K562 (cell line): ENCODE data around the gene CEBPA. TPM values are rescaled to one million over a fixed set of nuclear protein-coding genes. Genes with fewer than 3 reads are reported as not detected.

Experiments
- ATAC-seq: fragments of 200-7000 bp; cut with Tn5 transposase; 3 replicates; pipeline ENCODE4 v1.9.1; 2020; ENCODE audit warnings: moderate library complexity
- BruUV-seq: library from RNA; stranded (reverse); fragments of 400-500 nt; replicated peaks from 2 replicates; lab custom pipeline; 2021; lab: Mats Ljungman, UMichigan
- CTCF ChIA-PET: fragments of 300-600 bp; formaldehyde crosslinking; extraction: SDS; loops from one replicate; lab custom pipeline; 2021; ENCODE audit warnings: low intra/inter-chr PET ratio; lab: Yijun Ruan, JAX
- POLR2A ChIA-PET: fragments of 300-600, 350-650 bp; sonication (Branson Sonifier 250); formaldehyde crosslinking; extraction: SDS; loops from one replicate; lab custom pipeline; 2021; ENCODE audit warnings: antibody characterized with exemption, inconsistent platforms; lab: Yijun Ruan, JAX
- DNase-seq, 4 experiments: peaks; one replicate each; pipeline versions ENCODE4 v3.0.0 to v3.0.0-alpha.2; 2011 to 2018; ENCODE audit warnings: low spot score in 3 of 4, mixed read lengths in 3 of 4; ENCODE audit errors: extremely low read depth in 1 of 4
- FAIRE-seq: peaks from 2 replicates; lab custom pipeline; 2011; peaks lifted over from hg19 to GRCh38; lab: Jason Lieb, UNC
- H2AFZ ChIP-seq: 2 replicates; pipeline ENCODE4 v1.6.0; 2011; ENCODE audit warnings: low read depth, low read length, control low read depth, inconsistent platforms
- H3K27ac ChIP-seq: fragments of 200-600 bp; 3 replicates; pipeline ENCODE4 v1.8.0; 2011; ENCODE audit warnings: low read depth, mild to moderate bottlenecking, control low read depth, inconsistent platforms, low read length, moderate library complexity, mixed read lengths; ENCODE audit errors: extremely low read depth
- H3K27me3 ChIP-seq, 2 experiments: fragments of 300-600 bp in 1 of 2; 2 replicates in 1 of 2; 3 replicates in 1 of 2; pipeline versions ENCODE4 v1.6.0 to v1.8.0; 2011; ENCODE audit warnings: inconsistent platforms in 2 of 2, low read length in 2 of 2, mild to moderate bottlenecking in 1 of 2, mixed read lengths in 1 of 2, moderate library complexity in 1 of 2; ENCODE audit not compliant: control insufficient read depth in 2 of 2, insufficient read depth in 2 of 2
- H3K36me3 ChIP-seq: fragments of 300-600 bp; 3 replicates; pipeline ENCODE4 v1.8.0; 2011; ENCODE audit warnings: mild to moderate bottlenecking, low read length, inconsistent platforms; ENCODE audit not compliant: control insufficient read depth, insufficient read depth
- H3K4me1 ChIP-seq, 2 experiments: fragments of 200-600 bp in 1 of 2; replicated peaks in 1 of 2; 2 replicates in 1 of 2; 3 replicates in 1 of 2; pipeline versions ENCODE4 v1.5.1 to v1.8.0; 2011; ENCODE audit warnings: inconsistent platforms in 2 of 2, low read length in 2 of 2, mild to moderate bottlenecking in 1 of 2, mixed read lengths in 1 of 2, moderate library complexity in 1 of 2; ENCODE audit not compliant: control insufficient read depth in 2 of 2, insufficient read depth in 2 of 2
- H3K4me2 ChIP-seq: 2 replicates; pipeline ENCODE4 v1.6.1; 2011; ENCODE audit warnings: low read length, control low read depth, inconsistent platforms, mixed read lengths; ENCODE audit not compliant: insufficient read depth
- H3K4me3 ChIP-seq: fragments of 200-600 bp; sonication (generic), shearing (Covaris generic); 2 replicates; pipeline ENCODE4 v1.5.1; 2016; ENCODE audit warnings: control low read depth, inconsistent platforms
- H3K79me2 ChIP-seq: fragments of 200-600 bp; 3 replicates; pipeline ENCODE4 v1.8.0; 2011; ENCODE audit warnings: low read length, inconsistent platforms; ENCODE audit not compliant: control insufficient read depth, insufficient read depth
- H3K9ac ChIP-seq, 2 experiments: 2 replicates each; pipeline versions ENCODE4 v1.6.0 to v1.6.1; 2011; ENCODE audit warnings: low read depth in 2 of 2, low read length in 2 of 2, control low read depth in 1 of 2, inconsistent platforms in 1 of 2, mild to moderate bottlenecking in 1 of 2, mixed read lengths in 1 of 2; ENCODE audit not compliant: insufficient read depth in 1 of 2
- H3K9me1 ChIP-seq: one replicate; pipeline ENCODE4 v1.6.0; 2011; ENCODE audit warnings: inconsistent platforms, mild to moderate bottlenecking, low read length, moderate library complexity; ENCODE audit not compliant: control insufficient read depth, insufficient read depth
- H3K9me3 ChIP-seq: replicated peaks from 2 replicates; pipeline ENCODE4 v1.5.1; 2011; ENCODE audit warnings: low read depth, low read length, inconsistent platforms; ENCODE audit not compliant: control insufficient read depth, insufficient read depth
- H4K20me1 ChIP-seq: replicated peaks from 2 replicates; pipeline ENCODE4 v1.6.1; 2011; ENCODE audit warnings: low read length, inconsistent platforms, mixed read lengths; ENCODE audit not compliant: control insufficient read depth, insufficient read depth
- CCAR2 ChIP-seq: fragments of 200-400 bp; formaldehyde crosslinking; IDR thresholded peaks from 2 replicates; pipeline ENCODE4 v1.6.1; 2017; ENCODE audit warnings: mild to moderate bottlenecking, low read depth, low read length
- GTF2A2 ChIP-seq: IDR thresholded peaks from 2 replicates; pipeline ENCODE4 v1.6.1; 2016; ENCODE audit warnings: mild to moderate bottlenecking, missing genetic modification characterization, missing compliant biosample characterization
- HDAC1 ChIP-seq, 2 experiments: fragments of 450-650 bp; IDR thresholded peaks; 2 replicates each; pipeline ENCODE4 v1.6.1; 2016 to 2017; ENCODE audit warnings: inconsistent platforms in 1 of 2, mild to moderate bottlenecking in 1 of 2, moderate library complexity in 1 of 2
- HDGF ChIP-seq: fragments of 450-650 bp; IDR thresholded peaks from 2 replicates; pipeline ENCODE4 v1.6.1; 2016
- HOMEZ ChIP-seq: fragments of 250-450 bp; sonication (Bioruptor Pico); IDR thresholded peaks from 2 replicates; pipeline ENCODE4 v1.4.0; 2020; ENCODE audit warnings: mild to moderate bottlenecking, moderate library complexity
- KAT7 ChIP-seq: sonication (generic); formaldehyde crosslinking; IDR thresholded peaks from 2 replicates; pipeline ENCODE4 v1.8.0; 2022; ENCODE audit warnings: missing genetic modification reagents, mild to moderate bottlenecking, borderline replicate concordance
- NR2C2 ChIP-seq, 2 experiments: fragments of 200-800 bp in 1 of 2; sonication (Bioruptor generic) in 1 of 2; sonication (generic) in 1 of 2; formaldehyde crosslinking in 1 of 2; IDR thresholded peaks; 2 replicates each; pipeline versions ENCODE4 v1.6.1 to v1.8.0; 2016 to 2022; ENCODE audit warnings: mild to moderate bottlenecking in 1 of 2, missing compliant biosample characterization in 1 of 2, missing genetic modification characterization in 1 of 2, missing genetic modification reagents in 1 of 2
- POLR3A ChIP-seq: IDR thresholded peaks from 2 replicates; pipeline ENCODE4 v1.6.1; 2011; ENCODE audit warnings: borderline replicate concordance, mild to moderate bottlenecking, moderate library complexity; ENCODE audit not compliant: insufficient read length, insufficient read depth; ENCODE audit errors: extremely low read depth
- SMAD2 ChIP-seq: fragments of 150-350 bp; IDR thresholded peaks from 2 replicates; pipeline ENCODE4 v1.6.1; 2014; ENCODE audit warnings: low read depth, mild to moderate bottlenecking, low read length
- SNRNP70 ChIP-seq: fragments of 200-400 bp; formaldehyde crosslinking; optimal IDR thresholded peaks from 2 replicates; pipeline ENCODE3; 2017; ENCODE audit warnings: low read depth, low read length
- TRIM28 ChIP-seq: fragments of 450-650 bp; IDR thresholded peaks from 2 replicates; pipeline ENCODE4 v1.6.1; 2017
- U2AF2 ChIP-seq: fragments of 200-400 bp; formaldehyde crosslinking; optimal IDR thresholded peaks from 2 replicates; pipeline ENCODE3; 2017; ENCODE audit warnings: low read depth, mild to moderate bottlenecking, low read length
- XRCC4 ChIP-seq: IDR thresholded peaks from one replicate; pipeline ENCODE4 v1.6.1; 2011; ENCODE audit not compliant: insufficient read depth, insufficient read length; ENCODE audit errors: extremely low read depth
- ZBTB26 ChIP-seq: fragments of 450-650 bp; formaldehyde crosslinking; IDR thresholded peaks from 2 replicates; pipeline ENCODE4 v1.4.0; 2022; ENCODE audit warnings: missing genetic modification characterization
- WGBS: fragments of 100-300 bp; shearing (Covaris generic); methylation state at CpG from one replicate; pipeline ENCODE4 v1.1.6; 2016; ENCODE audit warnings: low coverage, mixed read lengths; ENCODE audit not compliant: insufficient coverage; ENCODE audit errors: missing lambda C conversion rate; 5-methylcytosine and 5-hydroxymethylcytosine counted together
- in situ Hi-C: fragments of 300-500 bp; cut with MboI; formaldehyde crosslinking; loops from 4 replicates; pipeline ENCODE4 v1.15.0; 2018; ENCODE audit warnings: inconsistent platforms, mixed read lengths
- intact Hi-C: fragments of 100-400 bp; cut with micrococcal nuclease; formaldehyde crosslinking; loops from 2 replicates; pipeline ENCODE4 v1.14.2; 2022
- polyA plus RNA-seq, 8 experiments: library from polyadenylated mRNA; depleted of rRNA in 4 of 8; stranded (reverse) in 5 of 8; unstranded in 3 of 8; fragments of >200 nt; fragmentation: Nextera tagmentation in 2 of 8; fragmentation: Illumina TruSeq in 1 of 8; extraction: Ambion mirVana in 2 of 8; extraction: Trizol in 1 of 8; gene quantifications; 2 replicates each; pipeline versions ENCODE4 v1.2.1 to v1.2.3, GENCODE V29; 2011 to 2014; ENCODE audit warnings: inconsistent platforms in 1 of 8, missing spikeins in 1 of 8
- total RNA-seq, 7 experiments: library from RNA; depleted of rRNA in 6 of 7; stranded (reverse); fragments of >200 nt in 6 of 7; fragmentation: Illumina TruSeq in 2 of 7; extraction: Trizol in 2 of 7; gene quantifications; 2 replicates each; pipeline versions ENCODE4 v1.2.1 to v1.2.3, GENCODE V29; 2011 to 2021; ENCODE audit warnings: low replicate concordance in 1 of 7
- TF ChIP-seq, protein P1 (sequence below): fragments of 200-400 bp; formaldehyde crosslinking; IDR thresholded peaks from 2 replicates; pipeline ENCODE4 v1.6.1; 2017; ENCODE audit warnings: mild to moderate bottlenecking, low read depth, low read length, moderate library complexity

CEBPA gene
- total and polyA plus RNA-seq, 9 of the 15 experiments (the other 6 are each of a cell fraction or from before 2014, with no cell fraction given): 0.03 to 0.59 (median 0.15) TPM; not detected in 2

DNA sequence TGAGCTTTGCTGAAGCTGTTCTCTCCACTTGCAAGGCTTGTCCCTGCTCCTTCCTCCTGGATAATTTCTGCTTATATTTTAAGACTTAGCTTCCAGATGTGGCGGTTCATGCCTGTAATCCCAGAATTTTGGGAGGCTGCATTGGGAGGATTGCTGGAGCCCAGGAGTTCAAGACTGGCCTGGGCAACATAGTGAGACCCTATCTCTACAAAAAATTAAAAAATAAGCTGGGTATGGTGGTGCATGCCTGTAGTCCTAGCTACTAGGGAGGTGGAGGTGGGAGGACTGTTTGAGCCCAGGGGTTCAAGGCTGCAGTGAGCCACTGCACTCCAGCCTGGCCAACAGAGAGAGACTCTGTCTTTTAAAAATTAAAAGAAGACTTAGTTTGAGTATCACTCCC lies 31.6 kb downstream of the CEBPA start:
- ChIA-PET POLR2A (interaction anchor here (1.1 to 1.2 kb wide), 2 partner anchors 22 to 103 kb away, joined by 3 to 9 read pairs; no protein-coding TSS in a partner anchor), CTCF (no interaction called here)
- intact Hi-C loops: no loop called here
- H3K79me2 ChIP-seq: no peaks in the 10 kb centered on the region
- no peak for DNase-seq
- H3K27me3 ChIP-seq: peaks cover 8 to 78% of the 10 kb centered on the region in 2 experiments; a peak in 4 of 5 replicates
- H3K9me1 ChIP-seq: no peaks in the 10 kb centered on the region
- no peak overlapping the region for H3K9ac ChIP-seq
- 0 out of 2 replicates have a peak, but pooled peaks cover 6% of the 10 kb centered on the region for H4K20me1 ChIP-seq
- no peak overlapping the region for H2AFZ ChIP-seq
- TF ChIP-seq TRIM28 (no peak), HDGF (no peak), HOMEZ (CRISPR knock-in tag) (no peak), SNRNP70 (no peak), NR2C2 (CRISPR knock-in tag; IDR thresholded peaks at IDR 0.05) (no peak), NR2C2 (tag; IDR thresholded peaks at IDR 0.05) (no peak), XRCC4 (no peak), ZBTB26 (CRISPR knock-in tag) (no peak), SMAD2 (no peak), CCAR2 (no peak), HDAC1 (IDR thresholded peaks at IDR 0.05) (no peak), GTF2A2 (tag) (no peak), KAT7 (CRISPR knock-in tag) (no peak), U2AF2 (no peak), POLR3A (no peak)
- TF ChIP-seq, protein P1, sequence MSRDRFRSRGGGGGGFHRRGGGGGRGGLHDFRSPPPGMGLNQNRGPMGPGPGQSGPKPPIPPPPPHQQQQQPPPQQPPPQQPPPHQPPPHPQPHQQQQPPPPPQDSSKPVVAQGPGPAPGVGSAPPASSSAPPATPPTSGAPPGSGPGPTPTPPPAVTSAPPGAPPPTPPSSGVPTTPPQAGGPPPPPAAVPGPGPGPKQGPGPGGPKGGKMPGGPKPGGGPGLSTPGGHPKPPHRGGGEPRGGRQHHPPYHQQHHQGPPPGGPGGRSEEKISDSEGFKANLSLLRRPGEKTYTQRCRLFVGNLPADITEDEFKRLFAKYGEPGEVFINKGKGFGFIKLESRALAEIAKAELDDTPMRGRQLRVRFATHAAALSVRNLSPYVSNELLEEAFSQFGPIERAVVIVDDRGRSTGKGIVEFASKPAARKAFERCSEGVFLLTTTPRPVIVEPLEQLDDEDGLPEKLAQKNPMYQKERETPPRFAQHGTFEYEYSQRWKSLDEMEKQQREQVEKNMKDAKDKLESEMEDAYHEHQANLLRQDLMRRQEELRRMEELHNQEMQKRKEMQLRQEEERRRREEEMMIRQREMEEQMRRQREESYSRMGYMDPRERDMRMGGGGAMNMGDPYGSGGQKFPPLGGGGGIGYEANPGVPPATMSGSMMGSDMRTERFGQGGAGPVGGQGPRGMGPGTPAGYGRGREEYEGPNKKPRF: no peak
- no peak for ATAC-seq
- 0% methylated on average over 1 of the region's 1 CpG for WGBS
- FAIRE-seq: no peak
- H3K4me2 ChIP-seq: no peak overlapping the region
- in situ Hi-C loops: no loop called here
- no peaks in the 10 kb centered on the region for H3K9me3 ChIP-seq
- H3K36me3 ChIP-seq: no peaks in the 10 kb centered on the region
- no peak overlapping the region for H3K4me3 ChIP-seq
- no TSS peak for BruUV-seq
- H3K4me1 ChIP-seq: peaks cover 0 to 26% of the 10 kb centered on the region in 2 experiments; a peak in 3 of 5 replicates
- H3K27ac ChIP-seq: no peak overlapping the region
